GM10847 (cell line): ENCODE measurements around the gene OR52H1.

ENCODE experiments used
- POLR2A ChIP-seq: IDR thresholded peaks from 2 replicates; pipeline ENCODE4 v1.6.1; 2011; ENCODE audit not compliant: insufficient read length; ENCODE audit errors: extremely low read depth

OR52H1 gene

GRCh38 chr11:5547982-5548381 is 358 bp downstream of the OR52H1 start:
- TF ChIP-seq POLR2A: no peak

- TF ChIP-seq POLR2A: no peak
Observed at GRCh38 chr11:5546457-5546856, 1.9 kb downstream of the OR52H1 start.

- no peak for TF ChIP-seq POLR2A
Observed at GRCh38 chr11:5541427-5541826, 6.9 kb downstream of the OR52H1 start.

GRCh38 chr11:5536482-5536881 is 11.9 kb downstream of the OR52H1 start:
- TF ChIP-seq POLR2A: no peak

GRCh38 chr11:5534046-5534445 is 14.3 kb downstream of the OR52H1 start:
- no peak for TF ChIP-seq POLR2A

- no peak for TF ChIP-seq POLR2A
Observed at GRCh38 chr11:5531053-5531831, 17.1 kb downstream of the OR52H1 start.

- TF ChIP-seq POLR2A: no peak
Observed at GRCh38 chr11:5528495-5528894, 19.8 kb downstream of the OR52H1 start.

GRCh38 chr11:5527716-5528115 is 20.6 kb downstream of the OR52H1 start:
- no peak for TF ChIP-seq POLR2A

GRCh38 chr11:5524756-5525155 is 23.6 kb downstream of the OR52H1 start:
- TF ChIP-seq POLR2A: no peak

- TF ChIP-seq POLR2A: no peak
Observed at GRCh38 chr11:5522308-5522707, 26.0 kb downstream of the OR52H1 start.

GRCh38 chr11:5521540-5521939 is 26.8 kb downstream of the OR52H1 start:
- no peak for TF ChIP-seq POLR2A

GRCh38 chr11:5516599-5516998 is 31.7 kb downstream of the OR52H1 start, which contains the start of gene UBQLNL:
TSS of gene UBQLNL (minus strand) at chr11:5516699. CDS start at chr11:5516441, 258 bp downstream.
- TF ChIP-seq POLR2A: no peak

- TF ChIP-seq POLR2A: no peak
Observed at GRCh38 chr11:5514841-5515240, 33.5 kb downstream of the OR52H1 start.

GRCh38 chr11:5509803-5510202 is 38.5 kb downstream of the OR52H1 start, which contains the start of gene UBQLN3:
TSS of gene UBQLN3 (minus strand) at chr11:5509957. CDS start at chr11:5509558, 399 bp downstream.
- TF ChIP-seq POLR2A: no peak

- no peak for TF ChIP-seq POLR2A
Observed at GRCh38 chr11:5508605-5509004, 39.7 kb downstream of the OR52H1 start.

- TF ChIP-seq POLR2A: no peak
Observed at GRCh38 chr11:5507933-5508305, 40.4 kb downstream of the OR52H1 start.
